Omental fat pad (tissue), 4 donors: Measurements from ENCODE around the gene FGD2. TPM values are rescaled to one million over a fixed set of nuclear protein-coding genes. Genes with fewer than 3 reads are reported as not detected.

Experiments used
- ATAC-seq: fragments of 150-250 bp; one replicate; pipeline ENCODE4 v1.9.1; 2016; ENCODE audit warnings: mild to moderate bottlenecking, moderate library complexity; ENCODE audit not compliant: low FRiP score
- DNase-seq: peaks from one replicate; pipeline ENCODE4 v3.0.0-alpha.2; 2019; ENCODE audit warnings: low spot score
- CTCF ChIP-seq, 3 donors: fragments of 450-650 bp; IDR thresholded peaks; one replicate each; pipeline ENCODE4 v1.5.1; 2016 to 2017; ENCODE audit warnings: antibody characterized with exemption in 3 of 3, mild to moderate bottlenecking in 3 of 3, moderate library complexity in 2 of 3
- total RNA-seq, 4 donors: library from RNA; depleted of rRNA; stranded (reverse); fragments of >200 nt; gene quantifications; one replicate each; pipeline ENCODE4 v1.1.0, GENCODE V29; 2016

The FGD2 gene
- total RNA-seq, 4 donors from 2014 or later: 20.0 to 83.6 (median 63.0) TPM

GRCh38 chr6:36997811-36998722 is 7.4 kb upstream of the FGD2 start:
- DNase-seq: no peak
- peak; percentile 15 for ATAC-seq

GRCh38 chr6:36998723-36999038 is 6.8 kb upstream of the FGD2 start:
- DNase-seq: no peak
- peak; percentile 12 for ATAC-seq
- no peak for TF ChIP-seq CTCF (IDR thresholded peaks at IDR 0.05)

More at GRCh38 chr6:36997811-36998722, 7.4 kb upstream of the FGD2 start:
- TF ChIP-seq CTCF (IDR thresholded peaks at IDR 0.05): no peak

GRCh38 chr6:36999061-36999750 is 6.2 kb upstream of the FGD2 start:
- no peak for TF ChIP-seq CTCF (IDR thresholded peaks at IDR 0.05)
- DNase-seq: no peak
- ATAC-seq: no peak

- DNase-seq (no peak), ATAC-seq (no peak)
- no peak for TF ChIP-seq CTCF (IDR thresholded peaks at IDR 0.05)
Measured at GRCh38 chr6:36999751-37000125, 5.7 kb upstream of the FGD2 start.

GRCh38 chr6:37004044-37004980 is 1.1 kb upstream of the FGD2 start:
- TF ChIP-seq CTCF (IDR thresholded peaks at IDR 0.05): no peak
- no peak for DNase-seq
- ATAC-seq: no peak

GRCh38 chr6:37005827-37006567 is 542 bp downstream of the FGD2 start:
- DNase-seq (no peak), ATAC-seq (no peak)
- no peak for TF ChIP-seq CTCF (IDR thresholded peaks at IDR 0.05)
